Mucosa of stomach (tissue), 1 donor: ENCODE data around the gene NFS1.
A peak's percentile ranks its signal among the peaks of the same experiment; 100 is the strongest.

Experiments used
- H3K27me3 ChIP-seq: one replicate; pipeline ENCODE4 v1.7.0; 2013; ENCODE audit warnings: mild to moderate bottlenecking, low read length; ENCODE audit not compliant: control insufficient read depth, insufficient read depth
- H3K36me3 ChIP-seq: one replicate; pipeline ENCODE4 v1.7.0; 2013; ENCODE audit warnings: low read length; ENCODE audit not compliant: control insufficient read depth, insufficient read depth
- H3K4me1 ChIP-seq: one replicate; pipeline ENCODE4 v1.7.0; 2013; ENCODE audit warnings: mild to moderate bottlenecking, low read length; ENCODE audit not compliant: control insufficient read depth, insufficient read depth
- H3K4me3 ChIP-seq: one replicate; pipeline ENCODE4 v1.7.0; 2013; ENCODE audit warnings: low read length
- H3K9ac ChIP-seq: one replicate; pipeline ENCODE4 v1.7.0; 2013; ENCODE audit warnings: mild to moderate bottlenecking, low read length, moderate library complexity
- H3K9me3 ChIP-seq: one replicate; pipeline ENCODE4 v1.7.0; 2013; ENCODE audit warnings: mild to moderate bottlenecking, low read length, moderate library complexity; ENCODE audit not compliant: control insufficient read depth
- donor health status: Pancreatic carcinoma.

NFS1 gene

DNA sequence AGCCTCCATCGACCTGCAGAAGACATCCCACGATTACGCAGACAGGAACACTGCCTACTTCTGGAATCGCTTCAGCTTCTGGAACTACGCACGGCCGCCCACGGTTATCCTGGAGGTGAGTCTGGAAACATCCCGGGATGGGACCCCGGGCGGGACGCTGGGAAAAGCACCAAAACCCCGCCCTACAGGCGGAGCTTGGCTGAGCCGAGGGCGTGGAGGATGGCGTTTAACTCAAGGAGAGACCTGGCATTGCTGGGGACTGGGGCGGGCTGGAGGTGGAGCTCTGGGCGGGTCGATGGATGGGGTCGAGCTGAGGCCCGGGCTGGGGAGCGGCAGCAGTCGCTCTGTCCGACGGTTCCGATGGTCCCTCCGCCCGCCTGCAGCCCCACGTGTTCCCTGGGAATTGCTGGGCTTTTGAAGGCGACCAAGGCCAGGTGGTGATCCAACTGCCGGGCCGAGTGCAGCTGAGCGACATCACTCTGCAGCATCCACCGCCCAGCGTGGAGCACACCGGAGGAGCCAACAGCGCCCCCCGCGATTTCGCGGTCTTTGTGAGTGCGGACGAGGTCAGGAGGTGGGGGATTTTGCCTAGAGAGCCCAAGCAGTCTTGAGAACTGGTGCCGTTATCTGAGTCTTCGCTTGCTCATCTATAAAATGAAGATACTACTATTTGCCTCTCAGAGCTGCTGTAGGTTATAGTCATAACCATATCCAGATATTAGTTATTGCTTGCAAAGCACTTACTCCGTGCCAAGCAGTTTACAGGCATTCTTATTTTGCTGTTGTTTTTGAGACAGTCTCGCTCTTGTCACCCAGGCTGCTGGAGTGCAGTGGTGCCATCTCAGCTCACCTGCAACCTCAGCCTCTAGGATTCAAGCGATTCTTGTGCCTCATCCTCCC is 79.7 kb downstream of the NFS1 start:
- H3K4me1 ChIP-seq = peaks cover 37% of the 10 kb centered on the region
- H3K4me3 ChIP-seq = no peak overlapping the region
- peaks cover 10% of the 10 kb centered on the region for H3K27me3 ChIP-seq
- H3K36me3 ChIP-seq = no peaks in the 10 kb centered on the region
- H3K9me3 ChIP-seq = no peaks in the 10 kb centered on the region
- H3K9ac ChIP-seq = no peak overlapping the region

DNA sequence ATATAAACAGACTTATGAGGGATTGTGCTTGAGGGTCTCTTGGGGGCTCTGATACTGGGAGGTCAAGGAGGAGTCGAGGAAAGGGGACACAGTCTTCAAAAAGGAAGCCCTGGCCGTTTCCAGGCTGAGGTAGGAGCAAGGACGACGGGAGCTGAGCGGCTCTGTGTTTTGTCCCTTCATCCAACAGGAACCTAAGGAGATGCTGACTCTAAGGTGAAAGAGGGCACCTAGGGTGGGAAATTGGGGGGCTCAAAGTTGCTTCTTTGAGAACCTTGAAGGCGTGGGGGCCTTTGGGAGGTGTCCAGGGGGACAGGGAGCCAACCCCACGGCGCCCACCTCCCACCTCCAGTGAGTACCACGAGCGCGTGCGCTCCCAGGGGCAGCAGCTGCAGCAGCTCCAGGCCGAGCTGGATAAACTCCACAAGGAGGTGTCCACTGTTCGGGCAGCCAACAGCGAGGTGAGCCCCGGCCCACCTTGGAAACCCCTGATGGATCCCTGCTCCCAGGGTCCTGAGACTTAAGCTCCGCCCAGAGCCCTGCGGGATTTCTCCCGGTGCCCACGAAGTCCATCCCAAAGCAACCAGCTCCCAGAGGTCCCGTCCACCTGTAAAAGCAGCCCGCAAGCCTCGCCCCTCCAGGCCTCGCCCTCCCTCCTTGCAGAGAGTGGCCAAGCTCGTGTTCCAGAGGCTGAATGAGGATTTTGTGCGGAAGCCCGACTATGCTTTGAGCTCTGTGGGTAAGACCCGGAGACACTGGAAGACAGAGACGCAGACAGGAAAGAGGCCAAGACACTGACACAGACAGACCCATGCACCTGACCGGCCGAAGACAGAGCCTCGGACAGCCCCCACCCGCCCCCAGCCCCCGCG is 80.7 kb downstream of the NFS1 start:
- peaks cover 10% of the 10 kb centered on the region for H3K27me3 ChIP-seq
- peak overlapping the region; percentile 47 for H3K9ac ChIP-seq
- H3K36me3 ChIP-seq = no peaks in the 10 kb centered on the region
- no peaks in the 10 kb centered on the region for H3K9me3 ChIP-seq
- H3K4me3 ChIP-seq = peak overlapping the region; percentile 33
- H3K4me1 ChIP-seq = peaks cover 45% of the 10 kb centered on the region
